Measurements from ENCODE around the gene UQCRHL.

Gene UQCRHL

DNA sequence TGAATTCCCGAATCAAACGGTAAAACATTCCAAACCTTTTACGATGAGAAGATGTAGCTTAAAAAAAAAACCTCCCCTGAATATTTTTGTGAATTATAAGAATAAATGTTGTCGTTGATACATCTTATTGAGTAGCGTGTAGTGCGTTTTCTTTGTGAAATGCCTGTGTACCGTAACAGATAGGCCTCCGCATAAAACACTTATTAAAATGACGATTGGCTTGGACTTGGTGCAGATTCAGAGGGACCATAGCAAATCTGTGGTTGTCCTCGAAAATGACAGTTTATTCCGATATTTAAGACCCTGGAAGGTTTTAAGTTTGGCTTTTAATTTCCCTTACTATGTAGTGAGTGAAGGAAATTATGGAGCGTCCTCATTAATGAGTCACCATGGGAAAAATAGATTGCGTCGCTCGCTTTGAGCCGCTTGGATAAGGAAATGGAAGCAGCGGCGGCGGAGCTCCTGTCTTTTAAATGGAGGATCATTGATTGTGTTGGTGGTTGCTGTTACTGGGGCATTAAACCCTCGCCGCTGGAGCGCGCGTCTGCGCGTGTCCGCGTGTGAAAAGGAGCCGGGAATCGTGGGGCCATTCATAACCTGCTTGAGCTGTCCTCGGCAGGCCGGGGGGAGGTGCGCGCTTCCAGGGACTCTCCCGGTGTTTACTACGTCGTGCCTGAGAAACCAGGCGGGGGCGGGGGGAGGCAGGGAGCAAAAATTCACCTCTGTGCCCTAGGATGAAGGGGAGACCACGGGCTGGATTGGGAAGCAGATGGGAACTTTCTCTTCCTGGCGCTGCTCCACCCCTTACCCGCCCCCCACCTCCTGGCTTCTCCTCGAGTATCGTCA lies 41.7 kb upstream of the UQCRHL start:
- Histone ChIP-seq H3K79me2 (ENCODE audit: insufficient read depth, low read length) (peaks cover 94% of the 10 kb centered on the region), H3K9ac (ENCODE audit: low read depth, low read length) (peak overlapping the region; percentile 93), H3K27ac (ENCODE audit: low read length) (peak overlapping the region; percentile 70), H3K27me3 (ENCODE audit: insufficient read depth, low read length, poor library complexity) (no peaks in the 10 kb centered on the region), H3K4me2 (ENCODE audit: insufficient read depth, low read length) (peak overlapping the region; percentile 84), H3K9me3 (ENCODE audit: insufficient read depth, low read length, severe bottlenecking) (no peaks in the 10 kb centered on the region), H4K20me1 (ENCODE audit: insufficient read depth, low read length) (peaks cover 21% of the 10 kb centered on the region; the same call in 1 of the 2 replicates), H3K4me1 (ENCODE audit: insufficient read depth, low read length) (peaks cover 59% of the 10 kb centered on the region), H3K36me3 (ENCODE audit: insufficient read depth, low read length) (peaks cover 2% of the 10 kb centered on the region; the same call in 1 of the 2 replicates), H2AFZ (ENCODE audit: low read depth, low read length) (peak overlapping the region; percentile 65), H3K4me3 (ENCODE audit: low read depth in 1 of 2, low read length in 2 of 2) (peak overlapping the region; percentile 65 to 66)
- ATAC-seq (ENCODE audit: insufficient read depth, low read depth) (peak; percentile 34), DNase-seq (peak; percentile 85)
- TF ChIP-seq EZH2 (IDR thresholded peaks at IDR 0.05; ENCODE audit: borderline replicate concordance, low read depth, low read length, severe bottlenecking) = no peak
- TF ChIP-seq, protein P1, sequence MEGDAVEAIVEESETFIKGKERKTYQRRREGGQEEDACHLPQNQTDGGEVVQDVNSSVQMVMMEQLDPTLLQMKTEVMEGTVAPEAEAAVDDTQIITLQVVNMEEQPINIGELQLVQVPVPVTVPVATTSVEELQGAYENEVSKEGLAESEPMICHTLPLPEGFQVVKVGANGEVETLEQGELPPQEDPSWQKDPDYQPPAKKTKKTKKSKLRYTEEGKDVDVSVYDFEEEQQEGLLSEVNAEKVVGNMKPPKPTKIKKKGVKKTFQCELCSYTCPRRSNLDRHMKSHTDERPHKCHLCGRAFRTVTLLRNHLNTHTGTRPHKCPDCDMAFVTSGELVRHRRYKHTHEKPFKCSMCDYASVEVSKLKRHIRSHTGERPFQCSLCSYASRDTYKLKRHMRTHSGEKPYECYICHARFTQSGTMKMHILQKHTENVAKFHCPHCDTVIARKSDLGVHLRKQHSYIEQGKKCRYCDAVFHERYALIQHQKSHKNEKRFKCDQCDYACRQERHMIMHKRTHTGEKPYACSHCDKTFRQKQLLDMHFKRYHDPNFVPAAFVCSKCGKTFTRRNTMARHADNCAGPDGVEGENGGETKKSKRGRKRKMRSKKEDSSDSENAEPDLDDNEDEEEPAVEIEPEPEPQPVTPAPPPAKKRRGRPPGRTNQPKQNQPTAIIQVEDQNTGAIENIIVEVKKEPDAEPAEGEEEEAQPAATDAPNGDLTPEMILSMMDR (IDR thresholded peaks at IDR 0.05; ENCODE audit: borderline replicate concordance, extremely low read depth, low read length, poor library complexity, severe bottlenecking) = peak; percentile 4

DNA sequence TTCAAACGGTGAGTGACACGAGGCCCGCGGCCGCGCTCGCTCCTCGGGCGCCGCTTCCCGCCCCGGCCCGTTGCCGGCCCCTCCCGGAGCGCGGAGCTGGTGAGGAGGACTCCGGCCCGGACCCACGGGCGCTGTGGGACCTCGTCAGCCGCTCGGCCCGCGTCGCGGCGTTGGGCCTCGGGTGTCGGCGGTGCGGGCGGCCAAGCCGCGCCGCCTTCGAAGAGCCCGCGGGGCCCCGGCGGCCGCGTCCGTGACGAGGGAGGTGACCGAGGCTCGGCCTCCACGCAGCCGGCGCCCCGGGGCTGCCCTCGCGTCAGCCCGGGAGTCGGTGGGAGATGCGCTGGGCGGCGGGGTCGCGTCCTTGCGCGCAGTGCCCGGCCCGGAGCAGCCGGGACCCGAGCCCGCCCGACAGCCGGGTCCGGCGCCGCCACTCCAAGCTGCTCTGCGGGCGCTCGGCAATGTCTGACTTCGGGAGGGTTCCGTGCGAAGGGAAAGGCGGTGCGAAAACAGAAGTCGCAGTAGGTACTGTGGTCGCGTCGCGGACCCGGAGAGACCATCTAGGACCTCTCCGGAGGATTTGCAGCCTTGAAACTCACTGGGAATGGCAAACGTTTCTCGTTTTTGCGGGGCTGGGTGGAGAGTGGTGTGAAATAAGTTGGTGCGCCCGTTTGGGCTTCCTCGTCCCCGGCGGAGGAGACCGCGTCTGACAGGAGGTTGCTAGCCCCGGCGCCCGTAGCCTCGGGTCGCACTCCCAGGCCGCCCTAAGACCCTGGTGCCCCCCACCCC lies 40.9 kb upstream of the UQCRHL start:
- H4K20me1 ChIP-seq (ENCODE audit: insufficient read depth, low read length) = peaks cover 15% of the 10 kb centered on the region; the same call in 1 of the 2 replicates
- peaks cover 64% of the 10 kb centered on the region for H3K4me1 ChIP-seq (ENCODE audit: insufficient read depth, low read length)
- H2AFZ ChIP-seq (ENCODE audit: low read depth, low read length) = peak overlapping the region; percentile 66
- peak overlapping the region; percentile 84 for H3K4me2 ChIP-seq (ENCODE audit: insufficient read depth, low read length)
- peaks cover 92% of the 10 kb centered on the region for H3K79me2 ChIP-seq (ENCODE audit: insufficient read depth, low read length)
- H3K36me3 ChIP-seq (ENCODE audit: insufficient read depth, low read length) = peaks cover 2% of the 10 kb centered on the region; the same call in 1 of the 2 replicates
- peak overlapping the region; percentile 93 for H3K9ac ChIP-seq (ENCODE audit: low read depth, low read length)
- no peak for TF ChIP-seq EZH2 (IDR thresholded peaks at IDR 0.05; ENCODE audit: borderline replicate concordance, low read depth, low read length, severe bottlenecking)
- TF ChIP-seq, protein P1 (IDR thresholded peaks at IDR 0.05; ENCODE audit: borderline replicate concordance, extremely low read depth, low read length, poor library complexity, severe bottlenecking) = no peak
- H3K9me3 ChIP-seq (ENCODE audit: insufficient read depth, low read length, severe bottlenecking) = no peaks in the 10 kb centered on the region
- H3K27ac ChIP-seq (ENCODE audit: low read length) = peak overlapping the region; percentile 70
- H3K4me3 ChIP-seq (ENCODE audit: low read depth in 1 of 2, low read length in 2 of 2) = peak overlapping the region; percentile 65 to 66
- DNase-seq (peak; percentile 47), ATAC-seq (ENCODE audit: insufficient read depth, low read depth) (no peak)
- H3K27me3 ChIP-seq (ENCODE audit: insufficient read depth, low read length, poor library complexity) = no peaks in the 10 kb centered on the region

DNA sequence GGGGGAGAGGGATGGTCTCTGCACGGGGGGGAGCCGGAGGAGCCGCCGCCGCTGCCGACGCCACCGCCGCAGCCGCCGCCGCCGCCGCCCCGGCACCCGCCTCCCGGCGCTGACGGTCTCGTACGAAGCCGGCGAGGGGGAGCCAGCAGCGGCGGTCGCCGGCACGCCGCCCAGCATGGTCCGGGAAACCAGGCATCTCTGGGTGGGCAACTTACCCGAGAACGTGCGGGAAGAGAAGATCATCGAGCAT lies 40.4 kb upstream of the UQCRHL start:
- Histone ChIP-seq H3K27me3 (ENCODE audit: insufficient read depth, low read length, poor library complexity) (no peaks in the 10 kb centered on the region), H2AFZ (ENCODE audit: low read depth, low read length) (peak overlapping the region; percentile 66), H3K79me2 (ENCODE audit: insufficient read depth, low read length) (peaks cover 86% of the 10 kb centered on the region), H4K20me1 (ENCODE audit: insufficient read depth, low read length) (peaks cover 14% of the 10 kb centered on the region; the same call in 1 of the 2 replicates), H3K9ac (ENCODE audit: low read depth, low read length) (peak overlapping the region; percentile 93), H3K4me3 (ENCODE audit: low read depth in 1 of 2, low read length in 2 of 2) (peak overlapping the region; percentile 65 to 66; a peak in 3 of 4 replicates), H3K27ac (ENCODE audit: low read length) (peak overlapping the region; percentile 70), H3K4me2 (ENCODE audit: insufficient read depth, low read length) (peak overlapping the region; percentile 84), H3K4me1 (ENCODE audit: insufficient read depth, low read length) (peaks cover 64% of the 10 kb centered on the region), H3K36me3 (ENCODE audit: insufficient read depth, low read length) (peaks cover 2% of the 10 kb centered on the region; the same call in 1 of the 2 replicates), H3K9me3 (ENCODE audit: insufficient read depth, low read length, severe bottlenecking) (no peaks in the 10 kb centered on the region)
- ATAC-seq (ENCODE audit: insufficient read depth, low read depth) = no peak
- TF ChIP-seq EZH2 (IDR thresholded peaks at IDR 0.05; ENCODE audit: borderline replicate concordance, low read depth, low read length, severe bottlenecking) = no peak
- TF ChIP-seq, protein P1 (IDR thresholded peaks at IDR 0.05; ENCODE audit: borderline replicate concordance, extremely low read depth, low read length, poor library complexity, severe bottlenecking) = no peak
- no peak for DNase-seq

Data from DND-41 (cell line).